ELF-1 (cell line): ENCODE results near the gene MLYCD.

Source experiments
- DNase-seq: peaks from one replicate; pipeline ENCODE4 v3.0.0-alpha.2; 2016; ENCODE audit warnings: low read depth, low spot score

Gene MLYCD

GRCh38 chr16:83899272-83899897 lies 470 bp downstream of the MLYCD start:
- DNase-seq: peak; percentile 75

GRCh38 chr16:83899978-83900377 lies 1.1 kb downstream of the MLYCD start:
- DNase-seq: no peak

- no peak for DNase-seq
Measured at GRCh38 chr16:83900571-83900970, 1.7 kb downstream of the MLYCD start.

- DNase-seq: no peak
Measured at GRCh38 chr16:83901101-83901500, 2.2 kb downstream of the MLYCD start.

- DNase-seq: no peak
Measured at GRCh38 chr16:83903751-83904150, 4.8 kb downstream of the MLYCD start.

- no peak for DNase-seq
Measured at GRCh38 chr16:83906683-83907082, 7.8 kb downstream of the MLYCD start.

GRCh38 chr16:83907111-83907510 lies 8.2 kb downstream of the MLYCD start:
- no peak for DNase-seq

- DNase-seq: no peak
Measured at GRCh38 chr16:83907631-83908250, 8.8 kb downstream of the MLYCD start.

GRCh38 chr16:83908798-83909197 lies 9.9 kb downstream of the MLYCD start:
- DNase-seq: peak; percentile 55

- no peak for DNase-seq
Measured at GRCh38 chr16:83911290-83911689, 12.4 kb downstream of the MLYCD start.

GRCh38 chr16:83912519-83913244 lies 13.8 kb downstream of the MLYCD start:
- no peak for DNase-seq

- DNase-seq: peak; percentile 75
Measured at GRCh38 chr16:83913245-83913633, 14.3 kb downstream of the MLYCD start.

- DNase-seq: no peak
Measured at GRCh38 chr16:83914091-83914710, 15.3 kb downstream of the MLYCD start.

- DNase-seq: no peak
Measured at GRCh38 chr16:83915081-83915480, 16.2 kb downstream of the MLYCD start.

GRCh38 chr16:83915491-83915890 lies 16.6 kb downstream of the MLYCD start:
- DNase-seq: no peak

GRCh38 chr16:83917152-83918120 lies 18.5 kb downstream of the MLYCD start:
- no peak for DNase-seq

GRCh38 chr16:83920894-83921491 lies 22.1 kb downstream of the MLYCD start:
- DNase-seq: no peak

GRCh38 chr16:83923581-83924365 lies 24.9 kb downstream of the MLYCD start:
- DNase-seq: no peak

- no peak for DNase-seq
Measured at GRCh38 chr16:83924686-83925085, 25.8 kb downstream of the MLYCD start.
